ENCODE results near the gene SLC22A6. TPM values are rescaled to one million over a fixed set of nuclear protein-coding genes. Genes with fewer than 3 reads are reported as not detected.

Gene SLC22A6
- total RNA-seq, 2 donors from 2014 or later, result not detected

- Histone ChIP-seq H3K9ac (ENCODE audit: extremely low read depth, low read length, poor library complexity, severe bottlenecking) (no peak overlapping the region), H3K9me3 (ENCODE audit: control insufficient read depth, low read length) (no peaks in the 10 kb centered on the region), H3K27ac (ENCODE audit: low read depth, low read length) (no peak overlapping the region), H3K27me3 (ENCODE audit: control insufficient read depth, insufficient read depth, low read length, poor library complexity, severe bottlenecking) (peaks cover 5% of the 10 kb centered on the region), H3K36me3 (ENCODE audit: control insufficient read depth, insufficient read depth, low read length) (no peaks in the 10 kb centered on the region), H3K4me1 (ENCODE audit: control insufficient read depth, insufficient read depth, low read length) (no peaks in the 10 kb centered on the region), H3K4me3 (ENCODE audit: low read length) (no peak overlapping the region)
- H3K4me3 Mint-ChIP-seq, result no peak overlapping the region
- peaks cover 8% of the 10 kb centered on the region for H3K27me3 Mint-ChIP-seq (ENCODE audit: insufficient read depth)
- 94% methylated on average over 2 of the region's 3 CpGs for WGBS, 2 experiments (ENCODE audit: insufficient coverage in 1 of 2, insufficient read length in 1 of 2)
- TF ChIP-seq CTCF (conservative IDR thresholded peaks at IDR 0.05), result no peak
- H3K27ac Mint-ChIP-seq, result no peak overlapping the region
- no peaks in the 10 kb centered on the region for H3K9me3 Mint-ChIP-seq
- no peaks in the 10 kb centered on the region for H3K4me1 Mint-ChIP-seq
- no peak for DNase-seq
- H3K36me3 Mint-ChIP-seq (ENCODE audit: low read depth), result no peaks in the 10 kb centered on the region
Measured at GRCh38 chr11:62962391-62962790, 22.4 kb downstream of the SLC22A6 start.

GRCh38 chr11:62961017-62961570, 23.7 kb downstream of the SLC22A6 start:
- Mint-ChIP-seq H3K4me3 (no peak overlapping the region), H3K4me1 (no peaks in the 10 kb centered on the region), H3K9me3 (no peaks in the 10 kb centered on the region), H3K27ac (no peak overlapping the region), H3K27me3 (ENCODE audit: insufficient read depth) (peaks cover 1% of the 10 kb centered on the region), H3K36me3 (ENCODE audit: low read depth) (no peaks in the 10 kb centered on the region)
- no peak overlapping the region for H3K9ac ChIP-seq (ENCODE audit: extremely low read depth, low read length, poor library complexity, severe bottlenecking)
- no peaks in the 10 kb centered on the region for H3K36me3 ChIP-seq (ENCODE audit: control insufficient read depth, insufficient read depth, low read length)
- no peak overlapping the region for H3K4me3 ChIP-seq (ENCODE audit: low read length)
- H3K27ac ChIP-seq (ENCODE audit: low read depth, low read length), result no peak overlapping the region
- no peak for TF ChIP-seq CTCF (conservative IDR thresholded peaks at IDR 0.05)
- no peaks in the 10 kb centered on the region for H3K27me3 ChIP-seq (ENCODE audit: control insufficient read depth, insufficient read depth, low read length, poor library complexity, severe bottlenecking)
- H3K4me1 ChIP-seq (ENCODE audit: control insufficient read depth, insufficient read depth, low read length), result no peaks in the 10 kb centered on the region
- no peak for DNase-seq
- H3K9me3 ChIP-seq (ENCODE audit: control insufficient read depth, low read length), result no peaks in the 10 kb centered on the region
- 89 to 93% methylated on average over 4 of the region's 4 CpGs for WGBS, 2 experiments (ENCODE audit: insufficient coverage in 1 of 2, insufficient read length in 1 of 2)

GRCh38 chr11:62959422-62959980, 25.3 kb downstream of the SLC22A6 start:
- Mint-ChIP-seq H3K4me1 (peaks cover 6% of the 10 kb centered on the region), H3K9me3 (no peaks in the 10 kb centered on the region), H3K4me3 (no peak overlapping the region), H3K36me3 (ENCODE audit: low read depth) (no peaks in the 10 kb centered on the region), H3K27ac (no peak overlapping the region), H3K27me3 (ENCODE audit: insufficient read depth) (peaks cover 1% of the 10 kb centered on the region)
- Histone ChIP-seq H3K27ac (ENCODE audit: low read depth, low read length) (no peak overlapping the region), H3K27me3 (ENCODE audit: control insufficient read depth, insufficient read depth, low read length, poor library complexity, severe bottlenecking) (no peaks in the 10 kb centered on the region), H3K4me1 (ENCODE audit: control insufficient read depth, insufficient read depth, low read length) (no peaks in the 10 kb centered on the region), H3K4me3 (ENCODE audit: low read length) (no peak overlapping the region), H3K36me3 (ENCODE audit: control insufficient read depth, insufficient read depth, low read length) (no peaks in the 10 kb centered on the region), H3K9ac (ENCODE audit: extremely low read depth, low read length, poor library complexity, severe bottlenecking) (no peak overlapping the region), H3K9me3 (ENCODE audit: control insufficient read depth, low read length) (no peaks in the 10 kb centered on the region)
- DNase-seq, result no peak
- 83 to 100% methylated on average over 1 of the region's 1 CpG for WGBS, 2 experiments (ENCODE audit: insufficient coverage in 1 of 2, insufficient read length in 1 of 2)
- TF ChIP-seq CTCF (conservative IDR thresholded peaks at IDR 0.05), result no peak
